Mucosa of descending colon (tissue), 3 donors: ENCODE results near the gene PPP6R3. TPM values are rescaled to one million over a fixed set of nuclear protein-coding genes. Genes with fewer than 3 reads are reported as not detected.

Experiments used
- ATAC-seq: fragments of 200-7000 bp; cut with Tn5 transposase; one replicate; pipeline ENCODE4 v1.9.1; 2020; ENCODE audit warnings: mild to moderate bottlenecking, moderate library complexity
- DNase-seq, 3 donors: peaks; one replicate each; pipeline ENCODE4 v3.0.0-alpha.2; 2020
- H3K36me3 ChIP-seq: fragments of 200-600 bp; one replicate; pipeline ENCODE4 v1.8.0; 2021; ENCODE audit warnings: low read depth, mild to moderate bottlenecking
- H3K4me1 ChIP-seq: fragments of 200-600 bp; one replicate; pipeline ENCODE4 v1.8.0; 2021; ENCODE audit warnings: low read depth, mild to moderate bottlenecking
- H3K4me3 ChIP-seq: fragments of 200-600 bp; one replicate; pipeline ENCODE4 v1.8.0; 2021; ENCODE audit warnings: mild to moderate bottlenecking
- H3K9me3 ChIP-seq: fragments of 200-600 bp; one replicate; pipeline ENCODE4 v1.8.0; 2021; ENCODE audit warnings: mild to moderate bottlenecking
- CTCF ChIP-seq: fragments of 200-600 bp; IDR thresholded peaks from one replicate; pipeline ENCODE4 v1.8.0; 2022; ENCODE audit warnings: antibody characterized with exemption, mild to moderate bottlenecking
- intact Hi-C, 2 donors: fragments of 100-400 bp; cut with DNase I in 1 of 2; cut with micrococcal nuclease in 1 of 2; formaldehyde crosslinking; loops; one replicate each; pipeline versions ENCODE4 v1.11.0 to v1.11.1; 2022; cut with DNase I, micrococcal nuclease
- total RNA-seq, 3 donors: library from RNA; stranded (reverse); fragmentation: NEBNext Ultra II Directional in 2 of 3; extraction: Animal tissue kit (Norgen Biotek cat#: 25700) in 2 of 3; gene quantifications; one replicate each; pipeline versions ENCODE4 v1.2.1 to v1.2.4, GENCODE V29; 2021 to 2023
- donor health status: DM: no; HTN: no; CAD: no; lungs with moderate emphysema.
- donor health status: DM: no; HTN: no; CAD: no.
- donor health status: DM: no; HTN: yes; CAD: no.

The PPP6R3 gene
- total RNA-seq, 3 donors from 2014 or later = 107 to 141 (median 115) TPM

GRCh38 chr11:68480193-68480592 is 19.6 kb downstream of the PPP6R3 start:
- Histone ChIP-seq H3K36me3 (no peaks in the 10 kb centered on the region), H3K4me1 (peaks cover 25% of the 10 kb centered on the region), H3K9me3 (no peaks in the 10 kb centered on the region), H3K4me3 (no peak overlapping the region)
- TF ChIP-seq CTCF = no peak
- intact Hi-C loops = no loop called here
- ATAC-seq (no peak), DNase-seq (no peak)

GRCh38 chr11:68480852-68481510 is 20.4 kb downstream of the PPP6R3 start:
- Histone ChIP-seq H3K4me3 (no peak overlapping the region), H3K9me3 (no peaks in the 10 kb centered on the region), H3K36me3 (no peaks in the 10 kb centered on the region), H3K4me1 (peaks cover 25% of the 10 kb centered on the region)
- DNase-seq = no peak
- intact Hi-C loops = no loop called here
- no peak for TF ChIP-seq CTCF
- ATAC-seq = no peak

GRCh38 chr11:68481579-68482240 is 21.2 kb downstream of the PPP6R3 start:
- peak; percentile 79 for ATAC-seq
- Histone ChIP-seq H3K4me3 (no peak overlapping the region), H3K4me1 (peaks cover 25% of the 10 kb centered on the region), H3K36me3 (no peaks in the 10 kb centered on the region), H3K9me3 (no peaks in the 10 kb centered on the region)
- intact Hi-C loops = no loop called here
- no peak for DNase-seq
- TF ChIP-seq CTCF = no peak

- no peak overlapping the region for H3K4me3 ChIP-seq
- H3K4me1 ChIP-seq = peaks cover 6% of the 10 kb centered on the region
- no peaks in the 10 kb centered on the region for H3K36me3 ChIP-seq
- ATAC-seq (no peak), DNase-seq (no peak)
- no peaks in the 10 kb centered on the region for H3K9me3 ChIP-seq
- intact Hi-C loops = no loop called here
- no peak for TF ChIP-seq CTCF
Measured at GRCh38 chr11:68488623-68489022, 28.1 kb downstream of the PPP6R3 start.

- DNase-seq (no peak), ATAC-seq (no peak)
- TF ChIP-seq CTCF = no peak
- intact Hi-C loops = no loop called here
- peaks cover 21% of the 10 kb centered on the region for H3K4me1 ChIP-seq
- H3K9me3 ChIP-seq = no peaks in the 10 kb centered on the region
- H3K36me3 ChIP-seq = no peaks in the 10 kb centered on the region
- no peak overlapping the region for H3K4me3 ChIP-seq
Measured at GRCh38 chr11:68495220-68495729, 34.7 kb downstream of the PPP6R3 start.
